Kidney (tissue), 14 donors: ENCODE measurements around the gene PRSS27. TPM values are rescaled to one million over a fixed set of nuclear protein-coding genes. Genes with fewer than 3 reads are reported as not detected.

Experiments
- DNase-seq, 5 donors: peaks; one replicate each; pipeline ENCODE4 v3.0.0-alpha.2; 2013 to 2020
- FAIRE-seq: peaks from 2 replicates; lab custom pipeline; 2012; peaks lifted over from hg19 to GRCh38; lab: Jason Lieb, UNC
- H3K27ac ChIP-seq, 2 donors: one replicate each; pipeline ENCODE4 v1.7.0; 2013; ENCODE audit warnings: low read depth in 2 of 2, low read length in 2 of 2, inconsistent platforms in 1 of 2
- H3K27me3 ChIP-seq: one replicate; pipeline ENCODE4 v1.7.1; 2013; ENCODE audit warnings: low read length, inconsistent platforms; ENCODE audit not compliant: control insufficient read depth, insufficient read depth
- H3K36me3 ChIP-seq, 3 donors: one replicate each; pipeline versions ENCODE4 v1.7.0 to v1.7.1; 2013; ENCODE audit warnings: low read length in 3 of 3, control low read depth in 1 of 3, inconsistent platforms in 1 of 3; ENCODE audit not compliant: insufficient read depth in 3 of 3, control insufficient read depth in 2 of 3
- H3K4me1 ChIP-seq, 3 donors: one replicate each; pipeline versions ENCODE4 v1.7.0 to v1.7.1; 2013; ENCODE audit warnings: low read length in 3 of 3, inconsistent platforms in 1 of 3, low read depth in 1 of 3; ENCODE audit not compliant: control insufficient read depth in 2 of 3, insufficient read depth in 2 of 3
- H3K4me3 ChIP-seq, 3 donors: one replicate each; pipeline versions ENCODE4 v1.7.0 to v1.8.1; 2013; ENCODE audit warnings: low read length in 3 of 3, control low read depth in 1 of 3, inconsistent platforms in 1 of 3
- H3K9ac ChIP-seq, 3 donors: one replicate each; pipeline versions ENCODE4 v1.7.0 to v1.7.1; 2013; ENCODE audit warnings: low read length in 3 of 3, control low read depth in 1 of 3, inconsistent platforms in 1 of 3
- H3K9me3 ChIP-seq, 3 donors: one replicate each; pipeline versions ENCODE4 v1.7.0 to v1.7.1; 2013; ENCODE audit warnings: low read length in 3 of 3, control low read depth in 1 of 3, inconsistent platforms in 1 of 3; ENCODE audit not compliant: control insufficient read depth in 2 of 3, insufficient read depth in 1 of 3
- CTCF ChIP-seq: IDR thresholded peaks from 3 replicates; pipeline ENCODE4 v1.5.1; 2012; ENCODE audit warnings: mild to moderate bottlenecking, moderate library complexity, borderline replicate concordance; ENCODE audit not compliant: insufficient read depth; ENCODE audit errors: extremely low read depth
- intact Hi-C: fragments of 100-400 bp; cut with DNase I; formaldehyde crosslinking; loops from one replicate; pipeline ENCODE4 v1.11.1; 2022
- polyA plus RNA-seq: library from polyadenylated mRNA; stranded (reverse); fragments of 350-450 nt; fragmentation: Illumina TruSeq; extraction: RNeasy Lipid Tissue Mini Kit (QIAGEN cat#74804); gene quantifications from one replicate; pipeline ENCODE4 v1.2.3, GENCODE V29; 2014; ENCODE audit warnings: low read depth, low replicate concordance; ENCODE audit not compliant: insufficient read depth
- total RNA-seq: library from RNA; stranded (reverse); fragmentation: NEBNext Ultra II Directional; extraction: Animal tissue kit (Norgen Biotek cat#: 25700); gene quantifications from one replicate; pipeline ENCODE4 v1.2.1, GENCODE V29; 2021
- donor health status: control.
- donor health status: control.
- donor health status: control.
- donor health status: control.
- donor health status: control.
- donor health status: DM: yes; HTN: yes; CAD: no.
- donor health status: Normal renal cell carcinoma (clear cell type).

The PRSS27 gene
- total and polyA plus RNA-seq, 2 donors from 2014 or later = 0.41 to 2.1 TPM

GRCh38 chr16:2709588-2709984 is 10.4 kb downstream of the PRSS27 start:
- FAIRE-seq (no peak), DNase-seq (no peak)
- H3K9ac ChIP-seq = no peak overlapping the region
- no peaks in the 10 kb centered on the region for H3K9me3 ChIP-seq
- peaks cover 0 to 9% (median 4%) of the 10 kb centered on the region in 3 donors for H3K36me3 ChIP-seq
- no peak overlapping the region for H3K27ac ChIP-seq
- H3K4me3 ChIP-seq = no peak overlapping the region
- no peaks in the 10 kb centered on the region for H3K4me1 ChIP-seq
- intact Hi-C loops = no loop called here
- TF ChIP-seq CTCF = no peak
- H3K27me3 ChIP-seq = no peaks in the 10 kb centered on the region

GRCh38 chr16:2708955-2709587 is 11.0 kb downstream of the PRSS27 start:
- no peaks in the 10 kb centered on the region for H3K27me3 ChIP-seq
- H3K4me1 ChIP-seq = no peaks in the 10 kb centered on the region
- intact Hi-C loops = no loop called here
- H3K9ac ChIP-seq = no peak overlapping the region
- H3K27ac ChIP-seq = no peak overlapping the region
- DNase-seq (no peak), FAIRE-seq (no peak)
- no peak overlapping the region for H3K4me3 ChIP-seq
- no peaks in the 10 kb centered on the region for H3K9me3 ChIP-seq
- peaks cover 0 to 9% (median 4%) of the 10 kb centered on the region in 3 donors for H3K36me3 ChIP-seq
- TF ChIP-seq CTCF = no peak

GRCh38 chr16:2708290-2708639 is 11.8 kb downstream of the PRSS27 start:
- Histone ChIP-seq H3K27me3 (no peaks in the 10 kb centered on the region), H3K36me3 (peaks cover 0 to 9% (median 4%) of the 10 kb centered on the region in 3 donors), H3K9ac (no peak overlapping the region), H3K4me3 (no peak overlapping the region), H3K4me1 (no peaks in the 10 kb centered on the region), H3K27ac (no peak overlapping the region), H3K9me3 (no peaks in the 10 kb centered on the region)
- peak in 1 of 5 donors; percentile 43 for DNase-seq
- no peak for TF ChIP-seq CTCF
- FAIRE-seq = no peak
- intact Hi-C loops = no loop called here
